ENCODE data around the gene LBHD2.
"Not testable (repeated sequence)": the region's sequence is repeated elsewhere in the genome, so short reads cannot be mapped to it uniquely, and the experiment has no call there.

LBHD2 gene

GRCh38 chr14:103118018-103118662 is 34.1 kb downstream of the LBHD2 start:
- DNase-seq (ENCODE audit: extremely low read depth in 1 of 2, low read depth in 1 of 2): no peak

- no peak for DNase-seq (ENCODE audit: extremely low read depth in 1 of 2, low read depth in 1 of 2)
Observed at GRCh38 chr14:103118663-103119404, 34.8 kb downstream of the LBHD2 start.

- DNase-seq (ENCODE audit: extremely low read depth in 1 of 2, low read depth in 1 of 2): not testable (repeated sequence)
Observed at GRCh38 chr14:103119527-103119926, 35.5 kb downstream of the LBHD2 start.

- no peak for DNase-seq (ENCODE audit: extremely low read depth in 1 of 2, low read depth in 1 of 2)
Observed at GRCh38 chr14:103121121-103121845, 37.3 kb downstream of the LBHD2 start.

GRCh38 chr14:103121846-103122584 is 38.0 kb downstream of the LBHD2 start:
- DNase-seq (ENCODE audit: extremely low read depth in 1 of 2, low read depth in 1 of 2): no peak

- DNase-seq (ENCODE audit: extremely low read depth in 1 of 2, low read depth in 1 of 2): no peak
Observed at GRCh38 chr14:103122585-103122946, 38.6 kb downstream of the LBHD2 start.

GRCh38 chr14:103122947-103123633 is 39.1 kb downstream of the LBHD2 start, which contains the start of gene TNFAIP2:
TNFAIP2 (plus strand) TSS chr14:103123461; CDS start chr14:103126458, 2,997 bp downstream.
- DNase-seq (ENCODE audit: extremely low read depth in 1 of 2, low read depth in 1 of 2): no peak

DNA sequence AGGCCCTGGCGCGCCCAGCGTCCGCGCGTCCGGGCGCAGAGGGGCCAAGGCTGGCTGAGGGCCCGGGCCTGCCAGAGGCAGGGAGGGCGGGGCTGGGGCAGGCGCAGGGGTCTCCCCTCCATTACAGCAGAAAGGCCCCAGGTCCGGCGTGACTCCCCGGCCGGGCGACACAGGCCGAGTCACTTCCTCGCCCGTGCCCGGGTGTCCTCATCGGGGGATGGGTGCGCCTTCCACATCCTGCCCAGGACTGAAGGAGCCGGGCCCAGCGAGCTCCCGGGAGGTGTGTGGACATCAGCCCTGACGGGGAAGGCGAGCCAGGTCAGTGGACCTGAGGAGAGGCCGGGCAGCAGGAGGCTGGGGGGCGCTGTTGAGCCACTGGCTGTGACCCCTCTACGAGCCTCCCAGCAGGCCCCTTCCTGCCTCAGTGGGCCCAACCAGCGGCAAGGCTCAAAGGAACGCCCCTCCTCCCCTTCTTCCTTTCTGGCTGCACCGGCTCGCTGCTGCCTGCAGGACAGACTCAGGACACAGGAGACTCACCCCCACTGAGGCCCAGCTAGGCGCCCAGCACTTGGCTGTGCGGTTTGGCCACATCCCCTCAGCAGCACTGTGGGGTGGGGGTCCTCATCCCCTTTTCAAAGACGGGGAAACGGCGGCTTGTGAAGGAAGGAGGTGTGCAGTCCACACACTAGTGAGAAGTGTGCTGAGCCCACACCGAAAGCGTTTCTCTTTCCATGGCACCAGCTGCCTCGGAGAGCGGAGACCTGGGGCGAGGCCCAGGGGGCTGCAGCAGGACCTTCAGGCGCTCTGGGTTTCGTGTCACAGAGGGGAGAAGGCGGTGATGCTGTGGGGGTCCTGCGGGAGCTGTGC is 39.9 kb downstream of the LBHD2 start:
- DNase-seq (ENCODE audit: extremely low read depth in 1 of 2, low read depth in 1 of 2): no peak

DNA sequence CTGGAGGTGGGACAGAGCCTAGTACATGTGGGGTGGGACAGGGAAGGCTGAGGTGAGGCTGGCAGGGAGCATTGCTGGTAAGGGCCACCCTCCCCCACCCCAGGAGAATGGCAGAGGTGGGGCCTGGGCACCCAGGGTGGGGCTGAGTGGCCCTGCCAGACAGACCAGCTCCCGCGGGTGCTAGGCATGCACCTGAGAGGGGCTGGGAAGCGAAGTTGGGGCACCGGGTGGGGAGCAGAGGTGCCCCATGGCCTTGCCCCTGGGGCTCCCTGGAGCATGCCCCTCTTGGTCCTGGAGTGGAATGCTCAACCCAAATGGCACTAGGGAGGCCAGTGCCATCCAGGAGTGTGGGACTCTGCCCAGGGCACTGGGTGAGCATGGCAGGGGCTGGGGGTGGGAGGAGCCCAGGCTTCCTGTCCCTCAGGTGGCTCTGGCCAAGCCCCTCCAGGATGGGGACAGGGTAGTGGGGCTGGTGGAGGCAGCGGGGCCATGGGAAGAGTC is 40.5 kb downstream of the LBHD2 start:
- DNase-seq (ENCODE audit: extremely low read depth in 1 of 2, low read depth in 1 of 2): no peak

GRCh38 chr14:103125098-103126070 is 41.4 kb downstream of the LBHD2 start:
- DNase-seq (ENCODE audit: extremely low read depth in 1 of 2, low read depth in 1 of 2): no peak

DNA sequence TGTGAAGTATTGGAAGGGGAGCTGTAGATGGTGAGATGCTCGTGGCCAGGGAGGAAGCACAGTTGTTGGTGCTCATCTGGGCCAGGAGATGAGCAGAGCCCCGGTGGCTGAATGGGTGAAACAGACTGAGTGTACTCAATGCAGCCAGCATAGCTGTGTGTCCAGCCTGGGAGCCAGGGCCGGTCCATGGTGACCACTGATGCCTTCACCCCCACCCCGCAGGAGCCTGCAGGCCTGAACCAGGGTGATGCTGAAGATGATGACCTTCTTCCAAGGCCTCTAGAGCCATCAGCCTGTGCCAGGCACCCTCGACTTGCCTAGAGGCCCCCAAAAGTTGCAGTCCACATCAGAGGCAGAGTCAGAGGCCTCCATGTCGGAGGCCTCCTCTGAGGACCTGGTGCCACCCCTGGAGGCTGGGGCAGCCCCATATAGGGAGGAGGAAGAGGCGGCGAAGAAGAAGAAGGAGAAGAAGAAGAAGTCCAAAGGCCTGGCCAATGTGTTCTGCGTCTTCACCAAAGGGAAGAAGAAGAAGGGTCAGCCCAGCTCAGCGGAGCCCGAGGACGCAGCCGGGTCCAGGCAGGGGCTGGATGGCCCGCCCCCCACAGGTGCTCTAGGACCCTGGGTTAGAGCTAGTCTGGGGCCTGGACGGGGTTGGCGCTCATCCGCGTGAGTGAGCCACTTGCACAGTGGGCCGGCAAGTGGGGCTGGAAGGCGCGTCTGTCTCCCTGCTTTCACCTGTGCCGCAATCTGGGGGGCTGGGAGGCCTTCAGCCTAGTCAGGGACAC is 42.3 kb downstream of the LBHD2 start:
- DNase-seq (ENCODE audit: extremely low read depth in 1 of 2, low read depth in 1 of 2): no peak

DNA sequence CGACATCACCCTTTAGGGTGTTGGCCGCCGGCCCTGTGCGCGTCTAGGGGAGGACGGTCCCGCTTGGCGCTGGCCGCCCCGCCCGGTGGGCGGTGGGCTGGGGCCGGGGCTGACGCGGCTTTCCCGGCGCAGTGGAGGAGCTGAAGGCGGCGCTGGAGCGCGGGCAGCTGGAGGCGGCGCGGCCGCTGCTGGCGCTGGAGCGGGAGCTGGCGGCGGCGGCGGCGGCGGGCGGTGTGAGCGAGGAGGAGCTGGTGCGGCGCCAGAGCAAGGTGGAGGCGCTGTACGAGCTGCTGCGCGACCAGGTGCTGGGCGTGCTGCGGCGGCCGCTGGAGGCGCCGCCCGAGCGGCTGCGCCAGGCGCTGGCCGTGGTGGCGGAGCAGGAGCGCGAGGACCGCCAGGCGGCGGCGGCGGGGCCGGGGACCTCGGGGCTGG is 42.9 kb downstream of the LBHD2 start:
- no peak for DNase-seq (ENCODE audit: extremely low read depth in 1 of 2, low read depth in 1 of 2)

- DNase-seq (ENCODE audit: extremely low read depth in 1 of 2, low read depth in 1 of 2): no peak
Observed at GRCh38 chr14:103127356-103127755, 43.3 kb downstream of the LBHD2 start.

- no peak for DNase-seq (ENCODE audit: extremely low read depth in 1 of 2, low read depth in 1 of 2)
Observed at GRCh38 chr14:103127861-103128598, 44.0 kb downstream of the LBHD2 start.

DNA sequence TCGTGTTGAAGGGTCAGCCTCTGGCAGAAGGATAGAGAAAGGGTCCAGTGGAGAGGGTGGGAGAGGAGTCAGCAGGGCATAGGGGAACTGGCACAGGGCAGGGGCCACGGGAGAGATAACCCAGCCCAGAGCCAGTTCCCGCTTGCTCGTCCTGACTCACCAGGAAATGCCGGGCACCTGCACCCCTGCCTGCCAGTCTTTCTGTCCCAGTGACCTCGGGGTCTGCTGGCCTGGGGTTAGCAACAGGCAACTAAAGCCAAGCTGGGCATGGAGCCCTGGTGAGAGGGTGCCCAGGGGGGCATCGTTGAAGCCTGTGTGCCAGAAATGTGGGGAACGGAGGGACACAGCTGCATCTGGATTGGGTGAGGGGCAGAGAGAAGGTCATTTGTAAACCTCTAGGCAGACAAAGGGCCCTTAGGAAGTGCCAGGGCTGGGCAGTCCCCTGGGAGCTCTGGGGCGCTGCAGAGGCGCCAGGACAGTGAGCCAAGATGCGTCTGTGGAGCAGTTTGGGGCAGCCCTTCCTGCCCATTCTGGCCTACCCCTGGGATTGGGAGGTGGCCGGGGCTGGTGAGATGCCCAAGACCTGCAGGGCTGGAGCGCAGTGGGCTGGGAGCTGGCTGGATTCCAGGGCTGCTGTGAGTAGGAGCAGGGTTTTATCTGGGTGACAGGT is 44.8 kb downstream of the LBHD2 start:
- DNase-seq (ENCODE audit: extremely low read depth in 1 of 2, low read depth in 1 of 2): no peak

- no peak for DNase-seq (ENCODE audit: extremely low read depth in 1 of 2, low read depth in 1 of 2)
Observed at GRCh38 chr14:103129301-103130016, 45.4 kb downstream of the LBHD2 start.
